Effector memory CD8-positive, alpha-beta T cell (primary cell): ENCODE data around the gene PKIB.

Source experiments
- ATAC-seq: fragments of 150-1000 bp; cut with Tn5 transposase; replicated peaks from 2 replicates; pipeline ENCODE4 v1.10.0; 2021; ENCODE audit warnings: mild to moderate bottlenecking, moderate library complexity
- DNase-seq, 3 experiments: peaks; one replicate each; pipeline ENCODE4 v3.0.0; 2021
- H3K27ac Mint-ChIP-seq, 2 donors: one replicate each; pipeline ENCODE4 v1.8.0; 2022; ENCODE audit warnings: mild to moderate bottlenecking in 2 of 2, mixed read lengths in 2 of 2, moderate library complexity in 2 of 2
- H3K27me3 Mint-ChIP-seq, 2 donors: one replicate each; pipeline ENCODE4 v1.8.0; 2022; ENCODE audit warnings: mixed read lengths in 2 of 2
- H3K36me3 Mint-ChIP-seq: one replicate; pipeline ENCODE4 v1.8.0; 2022; ENCODE audit warnings: mild to moderate bottlenecking, moderate library complexity, mixed read lengths; ENCODE audit not compliant: insufficient read depth
- H3K4me1 Mint-ChIP-seq, 2 donors: one replicate each; pipeline ENCODE4 v1.8.0; 2022; ENCODE audit warnings: low read depth in 2 of 2, mixed read lengths in 2 of 2
- H3K4me3 Mint-ChIP-seq, 2 donors: one replicate each; pipeline ENCODE4 v1.8.0; 2022; ENCODE audit warnings: mild to moderate bottlenecking in 2 of 2, mixed read lengths in 2 of 2, moderate library complexity in 2 of 2
- H3K9me3 Mint-ChIP-seq, 2 donors: one replicate each; pipeline ENCODE4 v1.8.0; 2022; ENCODE audit warnings: mixed read lengths in 2 of 2
- total RNA-seq, 9 experiments: gene quantifications; one replicate each; lab custom pipeline; 2026; lab: John Stamatoyannopoulos, UW

Gene PKIB, protein sequence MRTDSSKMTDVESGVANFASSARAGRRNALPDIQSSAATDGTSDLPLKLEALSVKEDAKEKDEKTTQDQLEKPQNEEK
- 0 to 0.96 (median 0.06) reads per million in 9 experiments for total RNA-seq

DNA sequence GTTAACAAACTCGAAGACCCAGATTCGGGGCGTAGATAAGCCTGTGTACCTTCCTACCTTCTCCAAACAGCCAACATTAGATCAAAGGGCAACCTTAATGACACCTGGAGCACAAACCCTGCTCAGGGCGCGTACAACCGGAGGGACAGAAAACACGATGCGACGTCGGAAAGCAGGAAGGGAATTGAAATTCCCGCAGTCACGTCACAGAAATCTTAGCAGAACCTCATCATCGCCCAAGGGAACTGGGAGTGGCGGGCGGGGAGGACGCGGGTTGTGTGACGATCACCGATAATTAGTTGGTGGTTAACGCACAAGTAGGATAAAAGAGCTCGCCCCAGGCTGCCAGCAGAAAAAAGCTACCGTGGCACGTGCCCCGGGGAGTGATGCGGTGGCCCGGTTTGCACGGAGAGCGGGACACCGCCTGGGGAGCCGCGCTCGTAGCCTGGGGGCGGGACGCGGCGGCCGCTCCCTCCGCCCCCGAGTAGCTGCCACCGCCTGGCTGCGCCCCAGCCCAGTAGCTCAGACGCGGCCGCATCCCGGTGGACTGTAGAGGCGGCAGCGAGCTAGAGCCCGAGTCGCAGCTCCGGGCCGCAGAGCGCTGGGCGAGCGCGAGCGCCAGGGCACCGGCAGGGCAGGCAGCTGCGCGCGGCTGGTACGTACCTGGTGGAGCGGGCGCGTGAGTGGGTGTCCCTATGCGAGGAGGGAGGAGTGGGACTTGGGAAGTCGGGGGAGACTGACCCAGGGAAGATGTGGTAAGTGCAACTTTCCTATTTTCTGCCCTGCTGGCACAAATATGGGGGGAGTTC is at the start of gene PKIB:
Gene PKIB, plus strand, starts transcription at position 525 of the 809 bp plus-strand sequence. CDS start 107,390 bp downstream, outside the sequence.
- DNase-seq, result peak; percentile 1 to 10 (median 2)
- Mint-ChIP-seq H3K4me1 (peaks cover 7% of the 10 kb centered on the region in 2 donors), H3K9me3 (peaks cover 0 to 3% of the 10 kb centered on the region in 2 donors), H3K36me3 (no peaks in the 10 kb centered on the region), H3K27ac (peak within 1 kb of the TSS in 1 of 2 donors; percentile 19), H3K4me3 (peak within 1 kb of the TSS; percentile 76 to 84), H3K27me3 (peaks cover 19 to 43% of the 10 kb centered on the region in 2 donors)
- ATAC-seq, result peak; percentile 78

DNA sequence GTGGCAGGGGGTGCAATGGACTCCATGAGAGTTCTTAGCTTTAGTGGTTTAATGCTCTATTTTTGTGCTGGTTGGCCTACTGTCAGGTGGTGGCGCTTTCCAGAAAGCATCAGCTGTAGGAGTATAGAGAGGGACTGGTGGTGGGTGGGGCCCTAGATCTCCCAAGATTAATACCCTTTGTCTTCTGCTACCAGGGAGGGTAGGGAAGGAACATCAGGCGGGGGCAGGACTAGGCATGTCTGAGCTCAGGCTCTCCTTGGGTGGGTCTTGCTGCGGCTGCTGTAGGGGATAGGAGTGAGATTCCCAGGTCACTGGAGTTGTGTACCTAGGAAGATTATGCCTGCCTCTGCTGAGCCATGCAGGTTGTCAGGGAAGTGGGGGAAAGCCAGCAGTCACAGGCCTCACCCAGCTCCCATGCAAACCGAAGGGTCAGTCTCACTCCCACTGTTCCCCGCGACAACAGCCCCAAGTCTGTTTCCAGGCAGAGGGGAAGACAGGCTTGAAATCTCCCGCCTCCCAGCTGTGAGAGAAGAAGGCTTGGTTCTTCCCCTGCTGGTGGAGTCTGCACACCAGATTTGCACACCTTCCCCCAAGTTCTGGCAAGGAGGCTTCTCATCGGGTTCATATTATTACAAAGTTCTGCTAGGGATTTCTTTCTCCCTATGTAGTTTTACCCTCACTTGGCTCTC is 46.7 kb upstream of the PKIB start:
- ATAC-seq (no peak), DNase-seq (no peak)
- H3K27ac Mint-ChIP-seq, result no peak overlapping the region
- peaks cover 4% of the 10 kb centered on the region for H3K36me3 Mint-ChIP-seq
- no peak overlapping the region for H3K4me3 Mint-ChIP-seq
- peaks cover 13 to 17% of the 10 kb centered on the region in 2 donors for H3K27me3 Mint-ChIP-seq
- H3K4me1 Mint-ChIP-seq, result no peaks in the 10 kb centered on the region
- H3K9me3 Mint-ChIP-seq, result peaks cover 5 to 8% of the 10 kb centered on the region in 2 donors

DNA sequence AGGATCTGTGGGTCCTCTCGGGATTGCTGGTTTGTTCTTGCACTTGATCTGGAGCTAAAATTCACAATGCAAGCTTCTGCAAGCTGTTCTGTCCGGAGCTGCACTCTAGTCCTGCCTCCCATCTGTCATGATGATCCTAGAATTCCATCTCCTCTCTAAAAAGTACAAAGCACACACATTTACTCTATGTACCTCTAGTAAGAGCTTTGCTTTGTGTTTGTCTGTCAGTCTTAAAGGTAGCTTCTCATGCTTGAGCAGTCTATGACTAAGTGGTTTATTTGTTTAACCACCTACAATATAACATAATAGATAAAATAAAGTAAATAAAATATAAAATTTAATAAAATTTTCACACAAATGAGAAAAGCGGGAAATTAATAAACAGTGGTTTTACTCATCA is 46.0 kb upstream of the PKIB start:
- no peak overlapping the region for H3K4me3 Mint-ChIP-seq
- H3K27ac Mint-ChIP-seq, result no peak overlapping the region
- no peaks in the 10 kb centered on the region for H3K4me1 Mint-ChIP-seq
- DNase-seq, result no peak
- no peak for ATAC-seq
- H3K36me3 Mint-ChIP-seq, result peaks cover 4% of the 10 kb centered on the region
- H3K27me3 Mint-ChIP-seq, result peaks cover 17 to 21% of the 10 kb centered on the region in 2 donors
- H3K9me3 Mint-ChIP-seq, result peaks cover 5 to 8% of the 10 kb centered on the region in 2 donors

DNA sequence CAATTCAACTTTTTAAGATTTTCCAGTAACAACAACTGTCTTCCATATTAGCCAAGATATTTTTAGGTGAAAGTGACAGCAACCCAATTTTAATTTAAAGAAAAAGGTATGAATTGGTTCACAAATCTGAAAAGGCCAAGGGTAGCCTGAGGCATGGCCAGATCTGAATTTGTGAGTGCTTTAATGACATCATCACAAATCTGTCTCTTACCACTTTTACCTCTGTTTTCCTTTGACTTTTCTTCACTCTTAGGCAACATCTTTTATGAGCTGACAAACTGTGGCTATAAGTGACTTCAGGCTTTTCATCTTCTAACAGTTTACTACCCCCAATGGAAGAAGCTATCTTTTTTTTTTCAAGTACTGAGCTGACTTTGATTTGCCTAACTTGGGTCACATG is 44.5 kb upstream of the PKIB start:
- peaks cover 5 to 8% of the 10 kb centered on the region in 2 donors for H3K9me3 Mint-ChIP-seq
- H3K36me3 Mint-ChIP-seq, result peaks cover 4% of the 10 kb centered on the region
- DNase-seq (no peak), ATAC-seq (no peak)
- H3K4me3 Mint-ChIP-seq, result no peak overlapping the region
- peaks cover 17 to 23% of the 10 kb centered on the region in 2 donors for H3K27me3 Mint-ChIP-seq
- H3K27ac Mint-ChIP-seq, result no peak overlapping the region
- H3K4me1 Mint-ChIP-seq, result no peaks in the 10 kb centered on the region

DNA sequence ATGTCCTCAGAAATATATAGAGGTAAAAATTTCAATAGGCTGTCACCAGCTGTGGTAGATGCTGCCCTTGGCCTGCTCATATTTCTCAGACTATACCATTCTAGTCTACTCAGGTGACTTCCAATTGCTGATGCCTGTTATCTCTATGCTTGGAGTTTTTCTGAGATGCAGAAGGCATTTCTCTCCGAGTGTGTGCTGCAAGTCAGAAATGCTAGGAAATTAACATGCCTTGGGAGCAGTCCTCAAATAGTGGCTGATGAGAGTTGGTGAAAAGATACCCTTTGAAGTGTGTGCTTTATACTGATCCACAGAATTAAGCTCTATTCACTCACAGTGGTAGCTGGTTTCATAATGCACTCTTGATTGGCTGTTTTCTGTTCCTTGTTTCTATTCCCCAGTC is 43.2 kb upstream of the PKIB start:
- ATAC-seq (no peak), DNase-seq (no peak)
- Mint-ChIP-seq H3K36me3 (peaks cover 4% of the 10 kb centered on the region), H3K27ac (no peak overlapping the region), H3K27me3 (peaks cover 17 to 23% of the 10 kb centered on the region in 2 donors), H3K4me3 (no peak overlapping the region), H3K9me3 (peaks cover 4 to 8% of the 10 kb centered on the region in 2 donors), H3K4me1 (no peaks in the 10 kb centered on the region)

DNA sequence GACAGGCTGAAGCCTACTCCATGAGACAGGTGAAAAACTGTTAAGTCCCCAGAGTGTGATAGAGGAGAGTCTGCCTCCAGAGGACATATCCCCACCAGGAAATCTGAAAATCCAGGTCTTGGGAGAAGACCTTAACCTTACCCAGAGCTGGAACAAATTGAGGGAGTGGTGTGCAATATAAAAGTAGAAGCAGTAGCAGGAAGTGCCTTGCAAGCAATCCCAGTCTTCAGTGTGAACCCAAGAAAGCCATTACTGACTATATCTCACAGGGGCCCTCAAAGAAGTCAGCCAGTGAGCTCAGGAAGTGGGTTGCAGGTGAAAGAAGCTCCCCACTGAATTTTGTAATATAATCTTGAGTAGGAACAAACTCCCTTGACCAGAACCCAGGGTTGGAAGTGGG is 41.9 kb upstream of the PKIB start:
- peaks cover 8 to 13% of the 10 kb centered on the region in 2 donors for H3K27me3 Mint-ChIP-seq
- no peak overlapping the region for H3K27ac Mint-ChIP-seq
- DNase-seq (no peak), ATAC-seq (no peak)
- no peak overlapping the region for H3K4me3 Mint-ChIP-seq
- H3K4me1 Mint-ChIP-seq, result no peaks in the 10 kb centered on the region
- H3K36me3 Mint-ChIP-seq, result peaks cover 2% of the 10 kb centered on the region
- H3K9me3 Mint-ChIP-seq, result peaks cover 0 to 11% of the 10 kb centered on the region in 2 donors

DNA sequence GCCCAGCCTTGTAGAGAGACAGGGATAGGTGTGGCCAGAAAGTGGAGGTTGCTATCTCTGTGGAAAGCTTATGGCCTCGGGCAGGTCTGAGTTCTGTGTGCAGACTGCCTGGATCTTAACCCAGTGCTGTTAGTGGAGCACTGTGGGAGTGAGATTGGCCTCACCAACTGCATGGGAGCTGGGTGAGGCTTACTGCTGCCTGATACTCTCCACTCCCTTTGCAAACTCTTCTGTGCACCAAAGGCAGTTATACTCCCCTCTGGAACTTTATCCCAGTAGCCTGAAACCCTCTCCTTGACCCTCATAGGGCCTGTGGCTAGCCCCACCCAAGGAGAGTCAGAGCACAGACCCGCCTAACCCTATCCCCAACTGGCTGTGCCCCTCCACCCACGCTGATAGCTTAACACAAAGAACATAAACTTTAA is 41.4 kb upstream of the PKIB start:
- Mint-ChIP-seq H3K4me3 (no peak overlapping the region), H3K4me1 (no peaks in the 10 kb centered on the region), H3K27me3 (peaks cover 8 to 13% of the 10 kb centered on the region in 2 donors), H3K27ac (no peak overlapping the region), H3K9me3 (peaks cover 0 to 13% of the 10 kb centered on the region in 2 donors), H3K36me3 (peaks cover 4% of the 10 kb centered on the region)
- DNase-seq (no peak), ATAC-seq (no peak)

DNA sequence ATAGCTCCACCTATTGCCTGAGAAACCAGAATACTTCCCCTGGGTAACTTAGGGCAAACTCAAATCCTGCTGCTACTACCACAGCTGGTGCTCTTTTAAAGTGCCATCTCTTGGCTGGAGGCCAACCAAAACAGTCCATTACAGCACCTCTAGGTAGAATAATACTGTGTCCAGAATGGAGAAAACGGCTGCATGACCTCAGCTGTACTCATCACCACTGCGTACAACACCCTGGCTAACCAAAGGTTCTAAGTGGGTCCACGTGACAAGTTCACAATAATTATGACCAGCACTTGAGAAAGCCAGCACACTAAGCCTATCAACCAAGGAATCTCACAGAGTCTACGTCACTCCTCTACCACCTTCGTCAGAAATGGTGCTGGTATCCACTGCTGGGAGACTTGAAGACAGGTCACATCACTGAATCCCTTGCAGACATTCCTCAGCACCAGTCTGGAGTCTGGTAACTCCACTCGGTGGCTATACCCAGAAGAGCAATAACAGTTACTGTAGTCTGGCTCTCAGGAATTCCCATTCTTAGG is 40.9 kb upstream of the PKIB start:
- no peak overlapping the region for H3K27ac Mint-ChIP-seq
- peaks cover 4% of the 10 kb centered on the region for H3K36me3 Mint-ChIP-seq
- H3K4me3 Mint-ChIP-seq, result no peak overlapping the region
- peaks cover 2 to 18% of the 10 kb centered on the region in 2 donors for H3K9me3 Mint-ChIP-seq
- ATAC-seq (no peak), DNase-seq (no peak)
- peaks cover 8 to 13% of the 10 kb centered on the region in 2 donors for H3K27me3 Mint-ChIP-seq
- no peaks in the 10 kb centered on the region for H3K4me1 Mint-ChIP-seq

DNA sequence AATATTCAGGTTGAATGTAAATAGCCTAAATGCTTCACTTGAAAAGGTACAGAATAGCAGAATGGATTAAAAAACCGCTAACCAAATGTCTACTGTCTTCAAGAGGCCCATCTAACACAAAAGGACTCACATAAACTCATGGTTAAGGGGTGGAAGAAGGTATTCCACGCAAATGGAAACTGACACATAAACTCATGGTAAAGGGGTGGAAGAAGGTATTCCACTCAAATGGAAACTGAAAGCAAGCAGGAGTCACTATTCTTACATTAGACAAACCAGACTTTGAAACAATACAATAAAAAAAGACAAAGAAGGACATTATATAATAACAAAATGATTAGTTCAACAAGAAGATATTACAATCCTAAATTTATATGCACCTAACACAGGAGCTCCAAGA is 38.3 kb upstream of the PKIB start:
- no peaks in the 10 kb centered on the region for H3K4me1 Mint-ChIP-seq
- ATAC-seq (no peak), DNase-seq (no peak)

DNA sequence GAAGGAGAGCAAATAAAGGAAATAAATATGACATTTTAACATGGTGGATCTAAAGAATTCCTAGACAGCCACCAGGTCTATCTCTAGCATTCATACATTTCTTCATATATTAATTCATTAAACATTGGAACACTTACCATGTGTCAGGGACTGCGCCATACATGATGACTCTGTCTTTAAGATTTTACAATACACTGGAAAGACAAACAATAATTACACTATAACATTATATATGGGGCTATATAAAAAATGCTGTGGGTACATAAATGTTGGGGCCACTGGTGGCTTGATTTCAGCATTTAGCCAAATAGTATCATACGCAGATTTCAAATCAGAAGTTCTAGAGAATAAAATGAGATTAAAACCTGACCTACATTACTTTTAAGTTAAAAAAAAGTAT is 33.3 kb upstream of the PKIB start:
- H3K36me3 Mint-ChIP-seq, result peaks cover 4% of the 10 kb centered on the region
- ATAC-seq (no peak), DNase-seq (no peak)
- H3K4me3 Mint-ChIP-seq, result no peak overlapping the region
- H3K27me3 Mint-ChIP-seq, result no peaks in the 10 kb centered on the region
- H3K4me1 Mint-ChIP-seq, result no peaks in the 10 kb centered on the region
- peaks cover 4 to 35% of the 10 kb centered on the region in 2 donors for H3K9me3 Mint-ChIP-seq
- no peak overlapping the region for H3K27ac Mint-ChIP-seq

More for the DNA sequence above, 38.3 kb upstream of the PKIB start:
- peaks cover 4% of the 10 kb centered on the region for H3K36me3 Mint-ChIP-seq
- no peak overlapping the region for H3K4me3 Mint-ChIP-seq
- H3K9me3 Mint-ChIP-seq, result peaks cover 4 to 23% of the 10 kb centered on the region in 2 donors
- no peak overlapping the region for H3K27ac Mint-ChIP-seq
- peaks cover 0 to 13% of the 10 kb centered on the region in 2 donors for H3K27me3 Mint-ChIP-seq

DNA sequence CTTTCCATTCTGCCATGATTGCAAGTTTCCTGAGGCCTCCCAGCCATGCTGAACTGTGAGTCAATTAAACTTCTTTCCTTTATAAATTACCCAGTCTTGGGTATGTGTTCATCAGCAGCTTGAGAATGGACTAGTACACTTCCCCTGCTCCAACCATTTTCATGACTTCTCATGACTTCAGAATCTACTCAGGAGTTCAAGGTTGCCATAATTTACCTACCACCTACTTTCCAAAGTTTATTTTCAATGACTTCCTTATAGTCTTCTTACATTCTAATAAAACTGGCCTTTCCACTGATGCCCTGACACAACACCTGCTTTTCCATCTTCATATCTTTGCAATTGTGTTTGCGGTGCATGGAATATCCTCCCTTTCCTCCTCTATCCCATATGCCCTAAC is 31.2 kb upstream of the PKIB start:
- DNase-seq (no peak), ATAC-seq (no peak)
- Mint-ChIP-seq H3K4me3 (no peak overlapping the region), H3K27me3 (no peaks in the 10 kb centered on the region), H3K9me3 (peaks cover 4 to 20% of the 10 kb centered on the region in 2 donors), H3K27ac (no peak overlapping the region), H3K4me1 (no peaks in the 10 kb centered on the region), H3K36me3 (no peaks in the 10 kb centered on the region)

DNA sequence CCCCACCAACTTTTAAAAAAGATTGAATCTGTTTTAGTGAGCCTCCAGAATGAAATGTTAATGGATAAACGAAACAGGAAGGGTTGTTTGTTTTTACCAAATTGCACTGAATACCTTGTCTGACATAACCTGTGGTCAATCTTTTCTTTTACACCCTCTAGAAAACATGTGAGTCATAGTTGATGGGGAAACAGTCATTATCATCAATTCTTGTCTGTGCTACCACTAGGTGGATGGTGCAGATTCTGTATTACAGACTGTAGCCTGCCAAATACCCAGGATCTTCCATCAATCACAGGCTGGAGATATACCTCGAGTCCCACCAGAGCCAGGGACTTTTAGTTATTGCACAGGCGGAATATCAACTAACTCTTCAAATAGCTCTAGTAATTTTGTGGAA is 29.5 kb upstream of the PKIB start:
- H3K4me1 Mint-ChIP-seq, result no peaks in the 10 kb centered on the region
- no peaks in the 10 kb centered on the region for H3K36me3 Mint-ChIP-seq
- no peak for DNase-seq
- peaks cover 0 to 12% of the 10 kb centered on the region in 2 donors for H3K9me3 Mint-ChIP-seq
- no peak overlapping the region for H3K4me3 Mint-ChIP-seq
- no peaks in the 10 kb centered on the region for H3K27me3 Mint-ChIP-seq
- no peak for ATAC-seq
- H3K27ac Mint-ChIP-seq, result no peak overlapping the region

DNA sequence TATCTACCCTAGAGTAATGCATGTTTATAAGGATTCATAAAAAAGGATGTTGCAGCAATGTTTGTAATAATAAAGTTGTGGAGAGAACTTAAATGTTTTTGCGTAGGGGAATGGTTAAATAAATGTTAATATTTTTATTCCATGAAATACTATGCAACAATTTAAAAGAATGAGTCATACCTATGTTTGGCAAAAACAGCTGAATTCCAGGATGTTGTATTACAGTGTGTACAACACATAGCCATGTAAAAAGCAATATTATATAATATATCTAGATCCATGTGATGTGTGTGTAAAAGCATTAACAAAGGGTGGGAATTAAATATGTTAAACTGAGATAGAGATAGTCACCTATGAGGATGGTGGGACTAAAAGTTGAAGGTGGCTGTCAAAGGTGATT is 21.1 kb upstream of the PKIB start:
- H3K9me3 Mint-ChIP-seq, result no peaks in the 10 kb centered on the region
- no peak overlapping the region for H3K27ac Mint-ChIP-seq
- no peaks in the 10 kb centered on the region for H3K27me3 Mint-ChIP-seq
- DNase-seq, result no peak
- H3K36me3 Mint-ChIP-seq, result no peaks in the 10 kb centered on the region
- H3K4me1 Mint-ChIP-seq, result no peaks in the 10 kb centered on the region
- no peak overlapping the region for H3K4me3 Mint-ChIP-seq
- ATAC-seq, result no peak
